ENCODE data around the gene IGLL1. TPM values are rescaled to one million over a fixed set of nuclear protein-coding genes. Genes with fewer than 3 reads are reported as not detected.
"Not testable (repeated sequence)": the region's sequence is repeated elsewhere in the genome, so short reads cannot be mapped to it uniquely, and the experiment has no call there.

Gene IGLL1
- total RNA-seq: not detected

- Mint-ChIP-seq H3K4me1 (ENCODE audit: low read depth) (no peaks in the 10 kb centered on the region), H3K36me3 (ENCODE audit: insufficient read depth) (no peaks in the 10 kb centered on the region), H3K9me3 (no peaks in the 10 kb centered on the region), H3K4me3 (no peak within 1 kb of the TSS), H3K27me3 (ENCODE audit: low read depth) (peaks cover 52% of the 10 kb centered on the region)
- DNase-seq: no peak
- ATAC-seq: no peak
Observed at GRCh38 chr22:23579870-23580575, at the start of gene IGLL1. Gene IGLL1, minus strand, starts transcription at chr22:23580290. Its CDS starts 100 bp downstream, at chr22:23580190.

GRCh38 chr22:23628056-23628743 is 48.1 kb upstream of the IGLL1 start:
- H3K4me1 Mint-ChIP-seq (ENCODE audit: low read depth); DNase-seq; ATAC-seq; H3K9me3 Mint-ChIP-seq; H3K4me3 Mint-ChIP-seq; H3K36me3 Mint-ChIP-seq (ENCODE audit: insufficient read depth); H3K27me3 Mint-ChIP-seq (ENCODE audit: low read depth): not testable (repeated sequence)

GRCh38 chr22:23627401-23628055 is 47.4 kb upstream of the IGLL1 start:
- H3K36me3 Mint-ChIP-seq (ENCODE audit: insufficient read depth); H3K9me3 Mint-ChIP-seq; H3K27me3 Mint-ChIP-seq (ENCODE audit: low read depth); H3K4me1 Mint-ChIP-seq (ENCODE audit: low read depth); H3K4me3 Mint-ChIP-seq: not testable (repeated sequence)
- ATAC-seq (peak; percentile 62 to 79), DNase-seq (peak; percentile 48)

GRCh38 chr22:23626286-23626975 is 46.3 kb upstream of the IGLL1 start:
- Mint-ChIP-seq H3K4me1 (ENCODE audit: low read depth) (no peaks in the 10 kb centered on the region), H3K27me3 (ENCODE audit: low read depth) (no peaks in the 10 kb centered on the region), H3K4me3 (no peak overlapping the region), H3K36me3 (ENCODE audit: insufficient read depth) (peaks cover 3% of the 10 kb centered on the region), H3K9me3 (no peaks in the 10 kb centered on the region)
- DNase-seq (no peak), ATAC-seq (no peak)

GRCh38 chr22:23622634-23623033 is 42.5 kb upstream of the IGLL1 start:
- H3K9me3 Mint-ChIP-seq: no peaks in the 10 kb centered on the region
- DNase-seq (no peak), ATAC-seq (no peak)
- H3K4me1 Mint-ChIP-seq (ENCODE audit: low read depth): no peaks in the 10 kb centered on the region
- peaks cover 3% of the 10 kb centered on the region for H3K36me3 Mint-ChIP-seq (ENCODE audit: insufficient read depth)
- H3K27me3 Mint-ChIP-seq (ENCODE audit: low read depth): no peaks in the 10 kb centered on the region
- no peak overlapping the region for H3K4me3 Mint-ChIP-seq

- not testable (repeated sequence) for H3K36me3 Mint-ChIP-seq (ENCODE audit: insufficient read depth); H3K4me1 Mint-ChIP-seq (ENCODE audit: low read depth); H3K27me3 Mint-ChIP-seq (ENCODE audit: low read depth); H3K4me3 Mint-ChIP-seq; ATAC-seq; H3K9me3 Mint-ChIP-seq; DNase-seq
Observed at GRCh38 chr22:23621916-23622315, 41.8 kb upstream of the IGLL1 start.

- H3K9me3 Mint-ChIP-seq: no peaks in the 10 kb centered on the region
- no peak for DNase-seq
Observed at GRCh38 chr22:23621082-23621780, 41.1 kb upstream of the IGLL1 start.

GRCh38 chr22:23613193-23613972 is 33.3 kb upstream of the IGLL1 start:
- no peak for DNase-seq
- Mint-ChIP-seq H3K27me3 (ENCODE audit: low read depth) (no peaks in the 10 kb centered on the region), H3K9me3 (no peaks in the 10 kb centered on the region), H3K36me3 (ENCODE audit: insufficient read depth) (peaks cover 6% of the 10 kb centered on the region), H3K4me3 (no peak overlapping the region), H3K4me1 (ENCODE audit: low read depth) (no peaks in the 10 kb centered on the region)
- ATAC-seq: no peak

More at GRCh38 chr22:23621082-23621780, 41.1 kb upstream of the IGLL1 start:
- ATAC-seq: no peak
- Mint-ChIP-seq H3K36me3 (ENCODE audit: insufficient read depth) (peaks cover 4% of the 10 kb centered on the region), H3K4me3 (no peak overlapping the region), H3K4me1 (ENCODE audit: low read depth) (no peaks in the 10 kb centered on the region), H3K27me3 (ENCODE audit: low read depth) (no peaks in the 10 kb centered on the region)

GRCh38 chr22:23609983-23610781 is 30.1 kb upstream of the IGLL1 start:
- H3K4me3 Mint-ChIP-seq: no peak overlapping the region
- H3K9me3 Mint-ChIP-seq: no peaks in the 10 kb centered on the region
- H3K36me3 Mint-ChIP-seq (ENCODE audit: insufficient read depth): peaks cover 5% of the 10 kb centered on the region
- DNase-seq: no peak
- H3K4me1 Mint-ChIP-seq (ENCODE audit: low read depth): no peaks in the 10 kb centered on the region
- no peaks in the 10 kb centered on the region for H3K27me3 Mint-ChIP-seq (ENCODE audit: low read depth)
- ATAC-seq: no peak

GRCh38 chr22:23608583-23608982 is 28.5 kb upstream of the IGLL1 start:
- peaks cover 5% of the 10 kb centered on the region for H3K36me3 Mint-ChIP-seq (ENCODE audit: insufficient read depth)
- no peaks in the 10 kb centered on the region for H3K27me3 Mint-ChIP-seq (ENCODE audit: low read depth)
- ATAC-seq (no peak), DNase-seq (no peak)
- no peak overlapping the region for H3K4me3 Mint-ChIP-seq
- no peaks in the 10 kb centered on the region for H3K9me3 Mint-ChIP-seq
- no peaks in the 10 kb centered on the region for H3K4me1 Mint-ChIP-seq (ENCODE audit: low read depth)

- ATAC-seq (no peak), DNase-seq (no peak)
- no peaks in the 10 kb centered on the region for H3K9me3 Mint-ChIP-seq
- H3K4me3 Mint-ChIP-seq: no peak overlapping the region
- H3K27me3 Mint-ChIP-seq (ENCODE audit: low read depth): no peaks in the 10 kb centered on the region
- no peaks in the 10 kb centered on the region for H3K36me3 Mint-ChIP-seq (ENCODE audit: insufficient read depth)
- H3K4me1 Mint-ChIP-seq (ENCODE audit: low read depth): no peaks in the 10 kb centered on the region
Observed at GRCh38 chr22:23606204-23607131, 26.4 kb upstream of the IGLL1 start.

Measured in activated T-cell treated with anti-CD3 and anti-CD28 coated beads, Interleukin-2, amount 50 U/mL, for 4 hours (primary cell).